ENCODE data around the gene DNAH1. TPM values are rescaled to one million over a fixed set of nuclear protein-coding genes. Genes with fewer than 3 reads are reported as not detected.

Gene DNAH1
- total and polyA plus RNA-seq, 2 experiments from 2014 or later: 0.81 to 3.6 TPM

- TF ChIP-seq CTCF (IDR thresholded peaks at IDR 0.05; ENCODE audit: low read depth, low read length): no peak
- H3K4me1 ChIP-seq (ENCODE audit: low read depth): no peaks in the 10 kb centered on the region
- no peak overlapping the region for H3K27ac ChIP-seq
- H3K9me3 ChIP-seq (ENCODE audit: low read depth): no peaks in the 10 kb centered on the region
- no peaks in the 10 kb centered on the region for H3K27me3 ChIP-seq
- no peak for DNase-seq (ENCODE audit: low read depth in 1 of 2, low spot score in 1 of 2)
- no peaks in the 10 kb centered on the region for H3K36me3 ChIP-seq
- no peak overlapping the region for H3K4me3 ChIP-seq
Measured at GRCh38 chr3:52352566-52352965, 36.4 kb downstream of the DNAH1 start.

- H3K36me3 ChIP-seq: no peaks in the 10 kb centered on the region
- H3K27me3 ChIP-seq: no peaks in the 10 kb centered on the region
- no peak overlapping the region for H3K4me3 ChIP-seq
- no peak overlapping the region for H3K27ac ChIP-seq
- no peaks in the 10 kb centered on the region for H3K4me1 ChIP-seq (ENCODE audit: low read depth)
- DNase-seq (ENCODE audit: low read depth in 1 of 2, low spot score in 1 of 2): no peak
- no peak for TF ChIP-seq CTCF (IDR thresholded peaks at IDR 0.05; ENCODE audit: low read depth, low read length)
- H3K9me3 ChIP-seq (ENCODE audit: low read depth): no peaks in the 10 kb centered on the region
Measured at GRCh38 chr3:52353291-52353855, 37.3 kb downstream of the DNAH1 start.

GRCh38 chr3:52354676-52355075 is 38.6 kb downstream of the DNAH1 start:
- Histone ChIP-seq H3K4me1 (ENCODE audit: low read depth) (no peaks in the 10 kb centered on the region), H3K4me3 (no peak overlapping the region), H3K27ac (no peak overlapping the region), H3K27me3 (no peaks in the 10 kb centered on the region), H3K36me3 (no peaks in the 10 kb centered on the region), H3K9me3 (ENCODE audit: low read depth) (no peaks in the 10 kb centered on the region)
- DNase-seq (ENCODE audit: low read depth in 1 of 2, low spot score in 1 of 2): no peak
- no peak for TF ChIP-seq CTCF (IDR thresholded peaks at IDR 0.05; ENCODE audit: low read depth, low read length)

- no peak overlapping the region for H3K27ac ChIP-seq
- no peak overlapping the region for H3K4me3 ChIP-seq
- no peaks in the 10 kb centered on the region for H3K9me3 ChIP-seq (ENCODE audit: low read depth)
- no peak for DNase-seq (ENCODE audit: low read depth in 1 of 2, low spot score in 1 of 2)
- no peaks in the 10 kb centered on the region for H3K4me1 ChIP-seq (ENCODE audit: low read depth)
- no peaks in the 10 kb centered on the region for H3K27me3 ChIP-seq
- TF ChIP-seq CTCF (IDR thresholded peaks at IDR 0.05; ENCODE audit: low read depth, low read length): no peak
- no peaks in the 10 kb centered on the region for H3K36me3 ChIP-seq
Measured at GRCh38 chr3:52355526-52355925, 39.4 kb downstream of the DNAH1 start.

- TF ChIP-seq CTCF (IDR thresholded peaks at IDR 0.05; ENCODE audit: low read depth, low read length): no peak
- no peaks in the 10 kb centered on the region for H3K27me3 ChIP-seq
- H3K4me3 ChIP-seq: no peak overlapping the region
- H3K4me1 ChIP-seq (ENCODE audit: low read depth): no peaks in the 10 kb centered on the region
- DNase-seq (ENCODE audit: low read depth in 1 of 2, low spot score in 1 of 2): no peak
- H3K9me3 ChIP-seq (ENCODE audit: low read depth): no peaks in the 10 kb centered on the region
- H3K36me3 ChIP-seq: no peaks in the 10 kb centered on the region
- no peak overlapping the region for H3K27ac ChIP-seq
Measured at GRCh38 chr3:52356126-52356525, 40.0 kb downstream of the DNAH1 start.
